ENCODE measurements around the gene LEMD3.
"Not testable (repeated sequence)": the region's sequence is repeated elsewhere in the genome, so short reads cannot be mapped to it uniquely, and the experiment has no call there.

Gene LEMD3

GRCh38 chr12:65279369-65280112, 110.2 kb downstream of the LEMD3 start:
- DNase-seq, result peak; percentile 22

DNA sequence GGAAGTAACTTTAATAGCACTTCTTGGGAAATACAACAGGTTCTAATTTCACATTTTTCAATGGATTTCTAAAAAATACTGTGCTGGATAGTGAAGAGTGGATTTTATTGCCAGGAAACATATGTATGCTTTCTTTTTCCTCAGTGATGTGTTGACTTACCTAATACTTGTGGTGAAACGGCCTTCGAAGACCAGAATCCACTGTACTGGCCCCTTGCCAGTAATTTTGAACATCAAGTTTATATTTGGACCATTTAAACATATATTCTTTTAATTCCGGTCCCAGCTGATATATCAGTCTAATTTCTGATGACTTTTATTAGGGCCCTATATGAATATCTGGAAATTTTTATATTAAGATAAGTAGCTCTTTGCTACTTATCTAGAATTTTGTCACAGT, 110.9 kb downstream of the LEMD3 start:
- DNase-seq, result peak; percentile 37

- DNase-seq, result no peak
Observed at GRCh38 chr12:65282840-65283239, 113.5 kb downstream of the LEMD3 start.

- DNase-seq, result not testable (repeated sequence)
Observed at GRCh38 chr12:65285532-65285931, 116.1 kb downstream of the LEMD3 start.

DNA sequence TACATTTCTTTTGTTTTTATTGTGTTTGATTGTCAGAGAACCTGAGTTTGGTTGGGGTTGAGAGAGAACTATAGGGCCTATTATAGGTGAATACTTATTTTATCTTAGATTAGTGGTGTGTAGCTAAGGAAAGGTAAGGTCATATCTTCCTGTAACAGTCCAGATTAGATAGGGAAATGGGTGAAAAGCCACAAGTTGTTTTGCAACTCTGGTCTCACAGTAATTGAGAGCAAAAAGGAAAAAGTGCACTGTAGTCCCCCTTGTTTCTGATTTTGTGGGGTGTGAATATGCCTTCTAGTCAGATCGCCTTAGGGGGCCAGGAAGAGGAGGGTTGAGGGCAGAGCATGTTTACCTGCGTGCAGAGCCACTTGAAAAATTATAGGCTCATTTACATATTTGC, 118.0 kb downstream of the LEMD3 start:
- no peak for DNase-seq

DNA sequence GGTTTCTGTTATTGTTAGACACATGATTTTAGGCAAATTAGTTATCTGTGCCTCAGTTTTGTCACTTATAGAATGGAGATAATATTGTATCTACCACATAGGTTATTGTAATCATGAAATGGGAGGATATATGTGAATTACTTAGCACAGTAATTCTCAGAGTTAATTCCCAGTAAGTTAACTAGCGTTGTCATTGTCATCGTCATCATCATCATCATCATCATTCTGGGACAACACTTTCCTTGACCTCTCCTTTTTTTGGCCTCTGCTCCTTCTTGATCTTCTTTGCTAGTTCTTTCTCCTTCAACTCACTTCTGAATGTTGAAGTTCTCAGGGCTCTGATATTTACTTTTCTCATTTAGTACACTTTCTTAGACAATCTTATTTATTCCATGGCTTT, 122.9 kb downstream of the LEMD3 start:
- DNase-seq, result no peak

- DNase-seq, result no peak
Observed at GRCh38 chr12:65293735-65294134, 124.4 kb downstream of the LEMD3 start.

DNA sequence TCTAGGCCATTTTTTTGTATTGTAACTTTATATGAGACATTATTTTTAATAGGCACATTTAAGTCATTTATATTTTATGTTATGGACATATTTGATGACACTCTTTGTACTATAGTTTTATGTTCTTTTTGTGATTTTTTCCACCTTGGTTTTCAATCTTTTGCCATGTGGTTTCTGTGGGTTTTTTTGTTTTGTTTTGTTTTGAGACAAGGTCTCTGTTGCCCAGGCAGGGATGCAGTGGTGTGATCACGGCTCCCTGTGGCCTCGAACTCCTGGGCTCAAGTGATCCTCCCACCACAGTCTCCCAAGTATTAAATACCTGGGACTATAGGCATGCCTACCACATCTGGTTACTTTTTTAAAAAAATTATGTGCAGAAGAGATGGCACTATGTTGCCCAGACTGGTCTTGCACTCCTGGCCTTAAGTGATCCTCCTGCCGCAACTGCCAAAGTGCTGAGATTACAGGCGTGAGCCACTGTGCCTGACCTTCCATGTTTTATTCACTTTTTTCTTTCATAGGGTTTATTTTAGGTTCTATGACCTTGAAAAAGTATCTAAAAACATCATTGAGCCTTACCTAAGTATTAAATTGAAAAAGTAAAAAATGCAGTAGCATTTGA, 125.4 kb downstream of the LEMD3 start:
- DNase-seq, result no peak

- DNase-seq, result no peak
Observed at GRCh38 chr12:65296508-65297265, 127.3 kb downstream of the LEMD3 start.
